Panc1 (cell line): ENCODE measurements around the gene CHN1.

ENCODE experiments used
- CTCF ChIP-seq: fragments of 450-650 bp; IDR thresholded peaks from 2 replicates; pipeline ENCODE4 v1.5.1; 2017; ENCODE audit warnings: mild to moderate bottlenecking
- REST ChIP-seq, 2 experiments: IDR thresholded peaks; 2 replicates each; pipeline ENCODE4 v1.6.1; 2011 to 2012; ENCODE audit warnings: low read depth in 2 of 2, control low read depth in 1 of 2, low read length in 1 of 2, mild to moderate bottlenecking in 1 of 2, moderate library complexity in 1 of 2; ENCODE audit not compliant: insufficient read depth in 1 of 2

GRCh38 chr2:174844295-174844708 is 160.9 kb downstream of the CHN1 start:
- no peak for TF ChIP-seq CTCF
- no peak for TF ChIP-seq REST (IDR thresholded peaks at IDR 0.05; ENCODE audit: insufficient read depth in 1 of 2, low read depth in 2 of 2, low read length in 1 of 2)
